ENCODE results near the gene RHOV. TPM values are rescaled to one million over a fixed set of nuclear protein-coding genes. Genes with fewer than 3 reads are reported as not detected.

Gene RHOV
- total and polyA plus RNA-seq, 2 experiments from 2014 or later = 1.7 to 6.1 TPM

- Histone ChIP-seq H3K27ac (peak overlapping the region; percentile 29), H3K9me2 (replicated peaks; ENCODE audit: insufficient read depth) (no peaks in the 10 kb centered on the region), H2AFZ (no peak overlapping the region), H3K36me3 (replicated peaks; ENCODE audit: insufficient read depth, low read depth) (no peaks in the 10 kb centered on the region), H3K27me3 (no peaks in the 10 kb centered on the region), H3K4me2 (no peak overlapping the region), H3K4me3 (no peak overlapping the region), H3K79me2 (no peaks in the 10 kb centered on the region), H4K20me1 (ENCODE audit: insufficient read depth, poor library complexity, severe bottlenecking) (no peaks in the 10 kb centered on the region), H3K9me3 (ENCODE audit: low read depth) (no peaks in the 10 kb centered on the region), H3K4me1 (ENCODE audit: insufficient read depth) (peaks cover 14% of the 10 kb centered on the region)
- WGBS (ENCODE audit: low lambda C conversion rate, missing lambda C conversion rate) = 82% methylated on average over 4 of the region's 4 CpGs
- DNase-seq (ENCODE audit: low spot score) = no peak
- TF ChIP-seq EZH2phosphoT487 (IDR thresholded peaks at IDR 0.05; ENCODE audit: low read depth, severe bottlenecking, unreplicated experiment) = no peak
- TF ChIP-seq EZH2 (IDR thresholded peaks at IDR 0.05; ENCODE audit: borderline replicate concordance) = no peak
- no peak for TF ChIP-seq CTCF (IDR thresholded peaks at IDR 0.05; ENCODE audit: poor library complexity)
These were observed 47.5 kb downstream of the RHOV start for GRCh38 chr15:40826423-40827075.

GRCh38 chr15:40825661-40826422, 48.2 kb downstream of the RHOV start:
- Histone ChIP-seq H4K20me1 (ENCODE audit: insufficient read depth, poor library complexity, severe bottlenecking) (no peaks in the 10 kb centered on the region), H3K4me1 (ENCODE audit: insufficient read depth) (peaks cover 14% of the 10 kb centered on the region), H2AFZ (no peak overlapping the region), H3K27me3 (no peaks in the 10 kb centered on the region), H3K9me2 (replicated peaks; ENCODE audit: insufficient read depth) (no peaks in the 10 kb centered on the region), H3K4me2 (no peak overlapping the region), H3K9me3 (ENCODE audit: low read depth) (no peaks in the 10 kb centered on the region), H3K36me3 (replicated peaks; ENCODE audit: insufficient read depth, low read depth) (no peaks in the 10 kb centered on the region), H3K79me2 (no peaks in the 10 kb centered on the region), H3K4me3 (no peak overlapping the region), H3K27ac (peak overlapping the region; percentile 72)
- DNase-seq (ENCODE audit: low spot score) = peak; percentile 54
- WGBS (ENCODE audit: low lambda C conversion rate, missing lambda C conversion rate) = 50% methylated on average over 5 of the region's 5 CpGs
- TF ChIP-seq EZH2phosphoT487 (IDR thresholded peaks at IDR 0.05; ENCODE audit: low read depth, severe bottlenecking, unreplicated experiment) (no peak), CTCF (IDR thresholded peaks at IDR 0.05; ENCODE audit: poor library complexity) (no peak), EZH2 (IDR thresholded peaks at IDR 0.05; ENCODE audit: borderline replicate concordance) (no peak)

DNA sequence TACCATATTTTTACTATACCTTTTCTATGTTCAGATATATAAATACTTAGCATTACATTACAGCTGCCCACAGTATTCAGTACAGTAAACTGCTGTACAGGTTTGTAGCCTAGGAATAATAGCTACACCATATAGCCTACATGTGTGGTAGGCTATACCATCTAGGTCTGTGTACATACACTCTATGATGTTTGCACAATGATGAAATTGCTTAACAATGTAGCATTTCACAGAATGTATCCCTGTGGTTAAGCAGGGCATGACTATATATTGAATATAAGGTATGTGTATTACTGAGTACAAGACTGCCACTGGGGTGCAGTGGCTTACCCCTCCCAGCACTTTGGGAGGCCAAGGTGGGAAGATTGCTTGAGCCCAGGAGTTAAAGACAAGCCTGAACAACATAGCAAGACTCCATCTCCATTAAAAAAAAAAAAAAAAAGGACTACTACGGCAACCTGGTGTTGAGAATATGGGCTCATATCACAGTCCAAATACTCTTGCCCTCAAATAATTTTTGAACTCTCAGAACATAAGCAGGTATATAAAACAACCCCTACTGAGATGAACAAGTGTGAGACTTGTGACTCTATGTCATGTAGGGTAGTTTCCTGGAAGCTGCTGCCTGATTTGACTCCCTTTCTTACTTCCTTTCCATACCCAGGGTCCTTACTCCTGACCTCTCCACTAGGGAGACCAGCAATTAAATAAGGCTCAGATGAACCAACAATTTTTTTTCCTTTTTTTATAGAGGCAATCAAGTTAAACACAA, 50.3 kb downstream of the RHOV start:
- peak overlapping the region; percentile 72 for H3K27ac ChIP-seq
- DNase-seq (ENCODE audit: low spot score) = no peak

More for the DNA sequence above, 50.3 kb downstream of the RHOV start:
- TF ChIP-seq CTCF (IDR thresholded peaks at IDR 0.05; ENCODE audit: poor library complexity) = no peak
- TF ChIP-seq EZH2phosphoT487 (IDR thresholded peaks at IDR 0.05; ENCODE audit: low read depth, severe bottlenecking, unreplicated experiment) = no peak
- TF ChIP-seq EZH2 (IDR thresholded peaks at IDR 0.05; ENCODE audit: borderline replicate concordance) = no peak
- no peaks in the 10 kb centered on the region for H3K79me2 ChIP-seq
- no peaks in the 10 kb centered on the region for H3K36me3 ChIP-seq (replicated peaks; ENCODE audit: insufficient read depth, low read depth)
- H3K9me2 ChIP-seq (replicated peaks; ENCODE audit: insufficient read depth) = no peaks in the 10 kb centered on the region
- no peaks in the 10 kb centered on the region for H4K20me1 ChIP-seq (ENCODE audit: insufficient read depth, poor library complexity, severe bottlenecking)
- no peak overlapping the region for H3K4me3 ChIP-seq
- H2AFZ ChIP-seq = no peak overlapping the region
- no peaks in the 10 kb centered on the region for H3K27me3 ChIP-seq
- H3K4me1 ChIP-seq (ENCODE audit: insufficient read depth) = peaks cover 14% of the 10 kb centered on the region
- 69% methylated on average over 1 of the region's 1 CpG for WGBS (ENCODE audit: low lambda C conversion rate, missing lambda C conversion rate)
- no peaks in the 10 kb centered on the region for H3K9me3 ChIP-seq (ENCODE audit: low read depth)
- no peak overlapping the region for H3K4me2 ChIP-seq

Small RNAs within 50 kb of the gene (small RNA-seq; reads per million reads assigned to genes)
- gene AC025166.1 = not detected

Other genes with a start within 250 kb of the RHOV start
- 2.0 and 5.0 TPM in 2 replicates for gene RAD51, start 179.1 kb downstream of the RHOV start, total RNA-seq
- 4.9 and 5.9 TPM in 2 replicates for gene RAD51, start 179.1 kb downstream of the RHOV start, polyA plus RNA-seq
- 23.0 and 26.0 TPM in 2 replicates for gene RMDN3, start 119.0 kb downstream of the RHOV start, total RNA-seq
- 39.0 and 46.8 TPM in 2 replicates for gene RMDN3, start 119.0 kb downstream of the RHOV start, polyA plus RNA-seq
- gene GCHFR, start 110.2 kb downstream of the RHOV start, total RNA-seq = 97.2 and 105 TPM in 2 replicates
- 165 and 213 TPM in 2 replicates for gene GCHFR, start 110.2 kb downstream of the RHOV start, polyA plus RNA-seq
- gene C15orf62, start 104.3 kb downstream of the RHOV start, total RNA-seq = 0.43 and 2.6 TPM in 2 replicates
- gene C15orf62, start 104.3 kb downstream of the RHOV start, polyA plus RNA-seq = 0.77 and 0.97 TPM in 2 replicates
- 25.6 and 26.4 TPM in 2 replicates for gene ZFYVE19, start 67.1 kb downstream of the RHOV start, total RNA-seq
- gene ZFYVE19, start 67.1 kb downstream of the RHOV start, polyA plus RNA-seq = 23.8 and 25.4 TPM in 2 replicates
- gene DNAJC17, start 66.8 kb downstream of the RHOV start, total RNA-seq = 18.3 and 36.5 TPM in 2 replicates
- gene DNAJC17, start 66.8 kb downstream of the RHOV start, polyA plus RNA-seq = 53.9 and 59.2 TPM in 2 replicates
- gene PPP1R14D, start 45.5 kb downstream of the RHOV start, total RNA-seq = 0.24 TPM in 1 of 2 replicates, not detected in the other
- 0.47 TPM in 1 of 2 replicates, not detected in the other for gene PPP1R14D, start 45.5 kb downstream of the RHOV start, polyA plus RNA-seq
- 155 and 197 TPM in 2 replicates for gene SPINT1, start 30.2 kb downstream of the RHOV start, total RNA-seq
- gene SPINT1, start 30.2 kb downstream of the RHOV start, polyA plus RNA-seq = 233 and 252 TPM in 2 replicates
- gene VPS18, start 20.2 kb upstream of the RHOV start, total RNA-seq = 38.3 and 40.1 TPM in 2 replicates
- gene VPS18, start 20.2 kb upstream of the RHOV start, polyA plus RNA-seq = 34.6 and 40.3 TPM in 2 replicates
- gene DLL4, start 55.1 kb upstream of the RHOV start, total RNA-seq = 2.3 and 2.8 TPM in 2 replicates
- gene DLL4, start 55.1 kb upstream of the RHOV start, polyA plus RNA-seq = 1.1 TPM in 1 of 2 replicates, not detected in the other
- gene CHAC1, start 79.2 kb upstream of the RHOV start, total RNA-seq = 22.1 and 26.8 TPM in 2 replicates
- gene CHAC1, start 79.2 kb upstream of the RHOV start, polyA plus RNA-seq = 15.6 and 16.2 TPM in 2 replicates
- gene INO80, start 242.0 kb upstream of the RHOV start, total RNA-seq = 9.3 and 15.5 TPM in 2 replicates
- 4.5 and 5.2 TPM in 2 replicates for gene INO80, start 242.0 kb upstream of the RHOV start, polyA plus RNA-seq

Measured in hepatocyte (in vitro differentiated cells).